WTC11 (cell line): ENCODE measurements around the gene PAN2.

Source experiments
- ATF1 ChIP-seq: sonication (generic); formaldehyde crosslinking; IDR thresholded peaks from 2 replicates; pipeline ENCODE4 v1.8.1; 2023; ENCODE audit warnings: mild to moderate bottlenecking, moderate library complexity, missing genetic modification reagents
- ATF3 ChIP-seq: sonication (generic); formaldehyde crosslinking; conservative IDR thresholded peaks from 2 replicates; pipeline ENCODE4 v1.8.1; 2022; ENCODE audit warnings: mild to moderate bottlenecking, missing genetic modification reagents
- CREB1 ChIP-seq: sonication (generic); formaldehyde crosslinking; IDR thresholded peaks from 2 replicates; pipeline ENCODE4 v1.8.0; 2023; ENCODE audit warnings: mild to moderate bottlenecking, missing genetic modification reagents
- CTCF ChIP-seq: fragments of 200-600 bp; IDR thresholded peaks from 2 replicates; pipeline ENCODE4 v1.8.0; 2022; ENCODE audit warnings: antibody characterized with exemption
- E2F1 ChIP-seq: sonication (generic); formaldehyde crosslinking; IDR thresholded peaks from 2 replicates; pipeline ENCODE4 v1.8.0; 2022; ENCODE audit warnings: mild to moderate bottlenecking, missing genetic modification reagents
- HMGXB4 ChIP-seq: sonication (generic); formaldehyde crosslinking; IDR thresholded peaks from 2 replicates; pipeline ENCODE4 v1.8.1; 2023; ENCODE audit warnings: mild to moderate bottlenecking, moderate library complexity, missing genetic modification reagents
- MYBL2 ChIP-seq: sonication (generic); formaldehyde crosslinking; IDR thresholded peaks from 2 replicates; pipeline ENCODE4 v1.8.1; 2023; ENCODE audit warnings: mild to moderate bottlenecking, moderate library complexity, missing genetic modification reagents
- STAT6 ChIP-seq: sonication (generic); formaldehyde crosslinking; conservative IDR thresholded peaks from 2 replicates; pipeline ENCODE4 v1.8.1; 2023; ENCODE audit warnings: mild to moderate bottlenecking, low read depth, missing genetic modification reagents, moderate library complexity
- TCF7 ChIP-seq: sonication (generic); formaldehyde crosslinking; IDR thresholded peaks from 2 replicates; pipeline ENCODE4 v1.8.0; 2022; ENCODE audit warnings: mild to moderate bottlenecking, low read depth, missing genetic modification reagents, moderate library complexity
- ZNF512 ChIP-seq: sonication (generic); formaldehyde crosslinking; IDR thresholded peaks from 2 replicates; pipeline ENCODE4 v1.8.1; 2022; ENCODE audit warnings: missing genetic modification reagents, borderline replicate concordance

GRCh38 chr12:56324206-56324605 lies 9.6 kb downstream of the PAN2 start:
- TF ChIP-seq E2F1 (CRISPR knock-in tag), result no peak
- no peak for TF ChIP-seq CTCF
- TF ChIP-seq STAT6 (CRISPR knock-in tag), result no peak
- TF ChIP-seq MYBL2 (CRISPR knock-in tag), result no peak
- TF ChIP-seq ATF3 (CRISPR knock-in tag), result no peak
- TF ChIP-seq ATF1, result no peak
- no peak for TF ChIP-seq HMGXB4 (CRISPR knock-in tag)
- TF ChIP-seq ZNF512 (CRISPR knock-in tag), result no peak
- TF ChIP-seq TCF7 (CRISPR knock-in tag), result no peak
- TF ChIP-seq CREB1, result no peak
